Measurements from ENCODE around the gene C2CD4B.
A peak's percentile ranks its signal among the peaks of the same experiment; 100 is the strongest.

Gene C2CD4B

DNA sequence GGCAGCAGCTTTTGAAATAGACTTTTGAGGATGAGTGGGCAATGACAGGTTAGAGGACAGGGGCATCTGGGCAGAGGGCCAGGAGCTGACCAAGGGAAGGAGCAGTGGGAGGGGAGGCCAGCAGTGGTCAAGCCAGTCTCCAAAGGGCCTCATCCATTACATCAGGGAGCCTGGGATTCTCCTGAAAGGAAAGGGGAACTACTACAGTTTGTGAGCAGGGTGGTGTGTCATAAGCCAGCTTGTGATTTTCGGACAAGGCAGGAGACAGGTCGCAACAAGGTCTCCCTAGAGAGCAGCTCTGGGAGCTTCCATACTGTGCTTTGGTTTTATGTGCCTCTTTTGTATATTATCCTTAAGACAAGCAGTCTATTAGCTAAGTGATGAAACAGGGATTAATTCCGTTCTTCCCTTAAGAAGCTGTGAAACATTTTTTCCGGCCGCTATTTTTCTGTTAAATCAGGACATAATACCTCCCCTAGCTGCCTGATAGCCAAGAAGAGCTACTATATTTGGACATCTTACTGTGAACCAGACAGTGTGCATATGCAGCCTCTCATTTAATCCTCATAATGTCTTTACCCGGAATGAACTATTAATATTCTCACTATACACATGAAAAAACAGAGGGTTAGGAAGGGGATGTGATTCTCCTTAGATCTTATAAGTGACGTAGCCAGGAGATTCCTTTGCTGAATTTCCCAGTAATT, 46.4 kb downstream of the C2CD4B start:
- peak; percentile 85 to 94 (median 88) for DNase-seq

GRCh38 chr15:62115847-62116246, 49.2 kb downstream of the C2CD4B start:
- no peak for DNase-seq
